Neuron (in vitro differentiated cells): ENCODE data around the gene COG2.

Experiments used
- H2AFZ ChIP-seq: one replicate; pipeline ENCODE4 v1.6.1; 2013; ENCODE audit warnings: low read depth, mild to moderate bottlenecking, inconsistent platforms, low read length, moderate library complexity
- H3K27me3 ChIP-seq: one replicate; pipeline ENCODE4 v1.6.1; 2013; ENCODE audit warnings: low read length; ENCODE audit not compliant: insufficient read depth
- H3K36me3 ChIP-seq: one replicate; pipeline ENCODE4 v1.6.1; 2013; ENCODE audit warnings: low read length; ENCODE audit not compliant: insufficient read depth
- H3K4me1 ChIP-seq: one replicate; pipeline ENCODE4 v1.6.1; 2013; ENCODE audit warnings: low read length; ENCODE audit not compliant: insufficient read depth
- H3K4me3 ChIP-seq: 2 replicates; pipeline ENCODE4 v1.5.1; 2013; ENCODE audit warnings: mild to moderate bottlenecking, low read length, moderate library complexity
- H3K9me3 ChIP-seq: one replicate; pipeline ENCODE4 v1.6.1; 2013; ENCODE audit warnings: low read length

The COG2 gene

DNA sequence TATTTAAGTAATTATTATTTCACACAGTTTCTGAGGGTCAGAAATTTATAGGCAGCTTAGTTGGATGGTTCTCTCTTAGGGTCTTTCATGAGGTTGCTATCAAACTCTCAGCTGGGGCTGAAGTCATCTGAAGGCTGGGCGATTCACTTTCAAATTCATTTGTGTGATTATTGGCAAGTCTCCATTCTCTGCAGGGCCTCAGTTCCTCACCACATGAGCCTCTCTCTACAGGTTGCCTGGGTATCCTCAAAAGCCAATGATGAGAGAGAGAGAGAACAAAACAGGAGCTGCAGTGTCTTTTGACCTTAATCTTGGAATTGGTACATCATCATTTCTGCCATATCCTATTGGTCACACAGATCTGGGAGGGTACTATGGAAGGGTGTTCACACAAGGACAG, 29.6 kb upstream of the COG2 start:
- Histone ChIP-seq H3K9me3 (no peaks in the 10 kb centered on the region), H2AFZ (no peak overlapping the region), H3K4me3 (no peak overlapping the region), H3K36me3 (no peaks in the 10 kb centered on the region), H3K4me1 (no peaks in the 10 kb centered on the region), H3K27me3 (peaks cover 9% of the 10 kb centered on the region)

DNA sequence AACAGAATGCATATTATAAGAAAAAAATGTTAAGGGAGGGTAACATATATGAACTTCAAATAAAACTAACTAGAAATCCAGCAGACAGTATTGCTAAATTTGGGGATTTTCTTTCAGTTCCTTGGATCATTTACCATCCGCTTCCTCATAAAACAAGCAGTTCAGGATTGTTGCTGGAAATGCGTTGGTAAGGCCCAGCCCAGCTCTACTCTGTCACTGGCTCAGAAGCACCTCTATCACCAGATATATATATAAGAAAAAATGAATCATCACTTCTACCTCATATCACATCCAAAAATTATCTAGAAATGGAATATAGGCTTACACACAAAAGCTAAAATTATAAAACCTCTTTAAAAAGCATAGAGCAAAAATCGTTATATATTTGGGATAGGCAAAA, 28.2 kb upstream of the COG2 start:
- H3K36me3 ChIP-seq = no peaks in the 10 kb centered on the region
- no peak overlapping the region for H2AFZ ChIP-seq
- no peaks in the 10 kb centered on the region for H3K9me3 ChIP-seq
- H3K27me3 ChIP-seq = peaks cover 7% of the 10 kb centered on the region
- H3K4me3 ChIP-seq = no peak overlapping the region
- H3K4me1 ChIP-seq = no peaks in the 10 kb centered on the region

- H3K4me3 ChIP-seq = no peak overlapping the region
- no peaks in the 10 kb centered on the region for H3K36me3 ChIP-seq
- H3K27me3 ChIP-seq = no peaks in the 10 kb centered on the region
- H3K4me1 ChIP-seq = no peaks in the 10 kb centered on the region
- H2AFZ ChIP-seq = no peak overlapping the region
- no peaks in the 10 kb centered on the region for H3K9me3 ChIP-seq
Observed at GRCh38 chr1:230618537-230618936, 23.7 kb upstream of the COG2 start.

DNA sequence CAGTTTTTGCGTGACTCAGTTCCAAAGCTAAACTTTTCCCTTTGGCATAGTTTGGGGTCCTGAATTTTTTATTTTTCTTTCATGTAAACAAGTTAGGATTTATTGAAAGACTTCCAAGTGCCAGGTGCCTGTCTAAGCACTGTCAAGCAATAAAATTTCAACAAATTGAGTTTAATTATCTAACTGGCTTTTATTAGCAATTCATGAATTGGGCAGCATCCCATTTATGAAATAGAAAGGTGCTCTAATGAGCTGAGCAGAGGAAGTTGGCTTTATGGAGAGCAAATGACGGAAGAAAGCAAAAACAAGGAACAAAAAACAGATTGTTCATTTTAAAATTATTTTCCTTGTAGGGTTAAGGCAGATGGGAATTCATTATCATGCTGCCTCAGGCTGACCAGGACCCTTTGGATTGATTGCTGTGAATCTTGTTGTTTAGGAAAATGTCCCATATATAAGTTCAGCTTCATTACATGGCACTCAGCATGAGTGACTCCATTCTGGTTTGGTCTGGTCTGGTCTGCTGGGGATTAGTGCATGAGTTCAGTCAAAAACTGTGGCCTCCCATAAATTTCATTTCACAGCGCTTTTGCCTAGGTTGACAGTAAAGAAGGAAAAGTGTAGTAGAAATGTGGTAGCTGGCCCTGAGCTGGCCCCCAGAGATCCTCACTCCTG, 21.5 kb upstream of the COG2 start:
- Histone ChIP-seq H3K27me3 (no peaks in the 10 kb centered on the region), H3K36me3 (no peaks in the 10 kb centered on the region), H3K4me3 (no peak overlapping the region), H2AFZ (no peak overlapping the region), H3K9me3 (peaks cover 2% of the 10 kb centered on the region), H3K4me1 (no peaks in the 10 kb centered on the region)

GRCh38 chr1:230621324-230622030, 20.8 kb upstream of the COG2 start:
- Histone ChIP-seq H3K4me3 (no peak overlapping the region), H3K4me1 (no peaks in the 10 kb centered on the region), H3K36me3 (no peaks in the 10 kb centered on the region), H2AFZ (no peak overlapping the region), H3K27me3 (no peaks in the 10 kb centered on the region), H3K9me3 (peaks cover 2% of the 10 kb centered on the region)

DNA sequence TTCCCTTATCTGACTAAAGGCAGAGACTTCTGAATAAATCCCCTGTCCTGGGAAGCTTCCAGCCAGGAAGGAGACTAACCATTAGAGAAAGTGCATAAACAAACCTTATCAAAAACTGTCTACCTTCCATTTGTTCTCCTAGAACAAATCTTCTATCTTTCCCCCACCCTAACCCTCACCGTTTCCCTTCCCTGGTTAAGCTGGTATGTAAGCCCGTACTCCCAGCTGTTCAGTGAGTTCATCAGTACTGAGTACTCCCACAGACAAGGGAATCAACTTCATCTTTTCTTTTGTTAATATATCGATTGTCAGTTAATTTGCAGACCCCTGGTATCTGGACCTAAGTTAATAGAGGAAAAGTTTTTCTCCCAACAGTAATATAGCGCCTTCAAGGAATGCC, 20.1 kb upstream of the COG2 start:
- Histone ChIP-seq H3K9me3 (peaks cover 2% of the 10 kb centered on the region), H3K4me3 (no peak overlapping the region), H2AFZ (no peak overlapping the region), H3K36me3 (no peaks in the 10 kb centered on the region), H3K27me3 (no peaks in the 10 kb centered on the region), H3K4me1 (no peaks in the 10 kb centered on the region)

GRCh38 chr1:230624097-230624713, 18.1 kb upstream of the COG2 start:
- Histone ChIP-seq H3K4me3 (no peak overlapping the region), H3K4me1 (no peaks in the 10 kb centered on the region), H3K36me3 (no peaks in the 10 kb centered on the region), H3K9me3 (peaks cover 2% of the 10 kb centered on the region), H2AFZ (no peak overlapping the region), H3K27me3 (no peaks in the 10 kb centered on the region)

DNA sequence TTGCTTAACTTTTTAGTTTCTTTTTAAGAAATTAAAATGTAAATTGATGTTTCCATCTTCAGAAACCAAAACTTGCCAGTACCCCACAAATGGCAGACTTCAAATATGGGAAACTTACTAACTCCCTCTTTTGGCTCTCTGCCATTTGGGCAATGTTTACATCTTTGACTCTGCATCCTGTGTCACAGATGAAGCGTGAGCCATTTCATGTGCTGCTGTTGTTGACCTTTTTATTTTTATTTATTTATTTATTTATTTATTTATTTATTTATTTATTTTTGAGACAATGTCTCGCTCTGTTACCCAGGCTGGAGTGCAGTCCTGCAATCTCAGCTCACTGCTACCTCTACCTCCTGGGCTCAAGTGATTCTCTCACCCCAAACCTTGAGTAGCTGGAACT, 16.0 kb upstream of the COG2 start:
- Histone ChIP-seq H3K27me3 (no peaks in the 10 kb centered on the region), H3K4me3 (no peak overlapping the region), H2AFZ (no peak overlapping the region), H3K36me3 (no peaks in the 10 kb centered on the region), H3K9me3 (peaks cover 2% of the 10 kb centered on the region), H3K4me1 (no peaks in the 10 kb centered on the region)

DNA sequence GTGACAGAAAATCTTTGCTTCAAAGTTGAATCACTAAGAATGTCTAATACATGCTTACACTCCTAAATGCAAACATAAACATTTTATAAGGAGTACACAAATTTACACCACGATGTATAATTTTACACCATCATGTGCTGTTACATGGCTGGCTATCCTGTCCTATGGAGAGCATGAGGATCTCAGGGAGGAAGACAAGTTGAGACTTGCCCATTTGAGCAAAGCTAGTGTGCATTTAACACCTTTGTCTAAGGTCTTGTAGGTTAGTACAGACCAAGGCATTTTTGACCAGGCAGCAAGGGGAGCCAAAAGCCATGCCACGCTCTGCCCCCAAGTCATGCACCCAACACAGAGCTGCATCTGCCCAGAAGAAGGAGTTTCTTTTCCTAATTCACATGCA, 14.5 kb upstream of the COG2 start:
- Histone ChIP-seq H3K27me3 (no peaks in the 10 kb centered on the region), H3K9me3 (peaks cover 2% of the 10 kb centered on the region), H2AFZ (no peak overlapping the region), H3K4me1 (peaks cover 7% of the 10 kb centered on the region), H3K4me3 (no peak overlapping the region), H3K36me3 (no peaks in the 10 kb centered on the region)

GRCh38 chr1:230629511-230629910, 12.8 kb upstream of the COG2 start:
- no peak overlapping the region for H2AFZ ChIP-seq
- no peak overlapping the region for H3K4me3 ChIP-seq
- H3K27me3 ChIP-seq = no peaks in the 10 kb centered on the region
- no peaks in the 10 kb centered on the region for H3K36me3 ChIP-seq
- peaks cover 2% of the 10 kb centered on the region for H3K9me3 ChIP-seq
- H3K4me1 ChIP-seq = peaks cover 7% of the 10 kb centered on the region

DNA sequence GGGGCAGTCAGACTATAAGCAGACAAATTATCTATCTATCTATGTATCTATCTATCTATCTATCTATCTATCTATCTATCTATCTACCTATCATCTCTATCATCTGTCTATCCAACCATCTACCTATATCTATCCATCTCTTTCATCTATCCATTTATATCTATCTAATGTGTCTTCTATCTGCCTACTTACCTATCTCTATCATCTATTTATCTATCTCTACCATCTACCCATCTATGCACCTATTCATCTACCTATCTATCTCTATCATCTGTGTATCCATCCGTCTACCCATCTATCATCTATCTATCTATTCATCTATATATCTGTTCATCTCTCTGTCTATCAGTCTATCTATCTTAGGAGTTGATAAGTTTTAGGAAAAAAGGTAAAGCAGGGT, 10.8 kb upstream of the COG2 start:
- Histone ChIP-seq H3K4me1 (peaks cover 7% of the 10 kb centered on the region), H3K27me3 (no peaks in the 10 kb centered on the region), H3K36me3 (no peaks in the 10 kb centered on the region), H3K4me3 (no peak overlapping the region), H2AFZ (no peak overlapping the region), H3K9me3 (no peaks in the 10 kb centered on the region)

DNA sequence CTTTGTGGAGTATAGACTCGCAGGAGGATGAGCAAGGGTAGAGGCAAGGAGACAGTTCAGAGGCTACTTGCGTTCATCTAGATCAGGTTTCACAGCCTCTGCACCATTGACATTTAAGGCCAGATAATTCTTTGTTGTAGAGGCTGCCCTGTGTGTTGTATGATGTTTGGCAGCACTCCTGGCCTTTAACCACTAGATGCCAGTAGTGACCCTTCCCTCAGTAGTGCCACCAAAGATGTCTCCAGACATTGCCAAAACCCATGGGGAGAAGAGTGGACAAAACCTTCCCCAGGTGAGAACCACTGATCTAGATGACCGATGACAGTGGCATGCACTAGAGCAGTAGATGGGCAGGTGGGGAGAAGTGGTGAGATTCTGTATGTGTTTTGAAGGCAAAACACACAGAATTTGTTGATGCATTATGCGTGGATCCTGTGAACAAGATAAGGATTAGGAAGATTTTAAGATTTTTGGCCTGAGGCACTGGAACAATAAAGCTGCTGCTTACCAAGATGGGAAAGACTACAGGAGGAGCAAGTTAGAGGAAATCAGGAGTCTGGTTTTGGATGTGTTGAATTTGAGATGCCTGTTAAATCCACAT, 9.9 kb upstream of the COG2 start:
- Histone ChIP-seq H3K9me3 (no peaks in the 10 kb centered on the region), H3K27me3 (no peaks in the 10 kb centered on the region), H3K4me1 (peaks cover 12% of the 10 kb centered on the region), H3K4me3 (no peak overlapping the region), H2AFZ (peak overlapping the region; percentile 57), H3K36me3 (no peaks in the 10 kb centered on the region)

- no peaks in the 10 kb centered on the region for H3K9me3 ChIP-seq
- H3K4me1 ChIP-seq = peaks cover 18% of the 10 kb centered on the region
- H3K27me3 ChIP-seq = no peaks in the 10 kb centered on the region
- no peak overlapping the region for H2AFZ ChIP-seq
- H3K4me3 ChIP-seq = no peak overlapping the region
- no peaks in the 10 kb centered on the region for H3K36me3 ChIP-seq
Observed at GRCh38 chr1:230633469-230633868, 8.8 kb upstream of the COG2 start.
